IMR-90 (cell line): ENCODE data around the gene HOXD9. TPM values are rescaled to one million over a fixed set of nuclear protein-coding genes. Genes with fewer than 3 reads are reported as not detected.

Experiments
- ATAC-seq: fragments of 200-7000 bp; cut with Tn5 transposase; 2 replicates; pipeline ENCODE4 v1.9.1; 2020; ENCODE audit warnings: low read depth, mild to moderate bottlenecking, moderate library complexity
- BruUV-seq: library from RNA; stranded (reverse); fragments of 400-500 nt; replicated peaks from 2 replicates; lab custom pipeline; 2021; lab: Mats Ljungman, UMichigan
- CTCF ChIA-PET: fragments of 300-600 bp; formaldehyde crosslinking; extraction: SDS; loops from one replicate; lab custom pipeline; 2021; ENCODE audit warnings: antibody characterized with exemption; lab: Yijun Ruan, JAX
- POLR2A ChIA-PET: fragments of 300-600 bp; sonication (Branson Sonifier 250); formaldehyde crosslinking; loops from one replicate; lab custom pipeline; 2022; ENCODE audit warnings: antibody characterized with exemption; ENCODE audit not compliant: unreplicated experiment; lab: Charles Lee
- DNase-seq: peaks from one replicate; pipeline ENCODE4 v3.0.0; 2013
- H2AFZ ChIP-seq: replicated peaks from 2 replicates; pipeline ENCODE3; 2013; ENCODE audit warnings: low read length, mild to moderate bottlenecking; ENCODE audit not compliant: poor library complexity
- H2AK5ac ChIP-seq: 2 replicates; pipeline ENCODE4 v1.6.1; 2013; ENCODE audit warnings: low read depth, low read length, inconsistent platforms
- H2AK9ac ChIP-seq: replicated peaks from 2 replicates; pipeline ENCODE3; 2013; ENCODE audit warnings: mild to moderate bottlenecking, low read depth, low read length, moderate library complexity; ENCODE audit not compliant: poor library complexity
- H2BK120ac ChIP-seq: 2 replicates; pipeline ENCODE4 v1.6.1; 2013; ENCODE audit warnings: low read depth, low read length, inconsistent platforms
- H2BK15ac ChIP-seq: 3 replicates; pipeline ENCODE4 v1.6.1; 2013; ENCODE audit warnings: low read depth, low read length, inconsistent platforms
- H2BK20ac ChIP-seq: 2 replicates; pipeline ENCODE4 v1.6.1; 2013; ENCODE audit warnings: low read depth, mild to moderate bottlenecking, inconsistent platforms, low read length, moderate library complexity
- H2BK5ac ChIP-seq: 2 replicates; pipeline ENCODE4 v1.6.1; 2013; ENCODE audit warnings: mild to moderate bottlenecking, low read depth, low read length, inconsistent platforms; ENCODE audit not compliant: poor library complexity, severe bottlenecking
- H3K14ac ChIP-seq: replicated peaks from 2 replicates; pipeline ENCODE4 v1.6.1; 2013; ENCODE audit warnings: low read depth, low read length, inconsistent platforms
- H3K18ac ChIP-seq: 2 replicates; pipeline ENCODE4 v1.6.1; 2013; ENCODE audit warnings: low read depth, low read length, control low read depth
- H3K23ac ChIP-seq: 2 replicates; pipeline ENCODE4 v1.6.1; 2013; ENCODE audit warnings: low read depth, low read length, inconsistent platforms
- H3K27ac ChIP-seq: 2 replicates; pipeline ENCODE4 v1.5.1; 2013; ENCODE audit warnings: mild to moderate bottlenecking, control low read depth, low read length; ENCODE audit not compliant: insufficient read depth
- H3K27me3 ChIP-seq: 2 replicates; pipeline ENCODE4 v1.6.1; 2013; ENCODE audit warnings: low read length; ENCODE audit not compliant: control insufficient read depth, insufficient read depth
- H3K36me3 ChIP-seq: 2 replicates; pipeline ENCODE4 v1.6.1; 2013; ENCODE audit warnings: low read length, mixed read lengths; ENCODE audit not compliant: control insufficient read depth, insufficient read depth
- H3K4ac ChIP-seq: 2 replicates; pipeline ENCODE4 v1.6.1; 2013; ENCODE audit warnings: low read depth, low read length, inconsistent platforms
- H3K4me1 ChIP-seq: 2 replicates; pipeline ENCODE4 v1.6.1; 2013; ENCODE audit warnings: low read length, mixed read lengths; ENCODE audit not compliant: control insufficient read depth, insufficient read depth
- H3K4me2 ChIP-seq: 2 replicates; pipeline ENCODE4 v1.6.1; 2013; ENCODE audit warnings: low read depth, mild to moderate bottlenecking, control low read depth, low read length, moderate library complexity
- H3K4me3 ChIP-seq: 2 replicates; pipeline ENCODE4 v1.5.1; 2013; ENCODE audit warnings: low read depth, mild to moderate bottlenecking, control low read depth, low read length, moderate library complexity; ENCODE audit not compliant: insufficient read depth
- H3K56ac ChIP-seq: 2 replicates; pipeline ENCODE4 v1.6.1; 2013; ENCODE audit warnings: low read length, inconsistent platforms; ENCODE audit not compliant: insufficient read depth; ENCODE audit errors: extremely low read depth
- H3K79me1 ChIP-seq, 2 experiments: 2 replicates each; pipeline ENCODE4 v1.6.1; 2013; ENCODE audit warnings: low read length in 2 of 2, inconsistent platforms in 1 of 2, low read depth in 1 of 2
- H3K9ac ChIP-seq: 2 replicates; pipeline ENCODE4 v1.6.1; 2013; ENCODE audit warnings: low read depth, low read length, control low read depth
- H3K9me1 ChIP-seq: 2 replicates; pipeline ENCODE4 v1.6.1; 2013; ENCODE audit warnings: low read length, inconsistent platforms; ENCODE audit not compliant: insufficient read depth
- H3K9me3 ChIP-seq: 2 replicates; pipeline ENCODE4 v1.6.1; 2013; ENCODE audit warnings: low read length; ENCODE audit not compliant: control insufficient read depth, insufficient read depth
- H4K20me1 ChIP-seq: 2 replicates; pipeline ENCODE4 v1.6.1; 2013; ENCODE audit warnings: low read length, inconsistent platforms; ENCODE audit not compliant: insufficient read depth
- H4K5ac ChIP-seq: 2 replicates; pipeline ENCODE4 v1.6.1; 2013; ENCODE audit warnings: mild to moderate bottlenecking, low read depth, low read length, control low read depth
- H4K8ac ChIP-seq, 2 experiments: 2 replicates each; pipeline ENCODE4 v1.6.1; 2013; ENCODE audit warnings: low read depth in 2 of 2, low read length in 2 of 2, control low read depth in 1 of 2, inconsistent platforms in 1 of 2
- H4K91ac ChIP-seq: 2 replicates; pipeline ENCODE4 v1.6.1; 2013; ENCODE audit warnings: low read depth, low read length, inconsistent platforms; ENCODE audit not compliant: insufficient read depth
- BHLHE40 ChIP-seq: fragments of 150-350 bp; IDR thresholded peaks from 2 replicates; pipeline ENCODE4 v1.6.1; 2016; ENCODE audit warnings: mild to moderate bottlenecking, low read depth, low read length
- CTCF ChIP-seq: conservative IDR thresholded peaks from 2 replicates; pipeline ENCODE4 v1.5.1; 2012; ENCODE audit warnings: mild to moderate bottlenecking, low read depth, low read length, improper control_type of control experiment
- WGBS, 2 experiments: methylation state at CpG; one replicate each; pipeline versions ENCODE4 v1.1.5 to v1.1.7; 2013; ENCODE audit warnings: missing lambda C conversion rate in 2 of 2; ENCODE audit not compliant: insufficient read length in 1 of 2; ENCODE audit errors: extremely low coverage in 2 of 2; 5-methylcytosine and 5-hydroxymethylcytosine counted together
- dilution Hi-C: fragments of 300-500 bp; cut with HindIII; formaldehyde crosslinking; loops from one replicate; pipeline ENCODE4 v1.14.3; 2018; ENCODE audit warnings: low sequenced_read_pairs; ENCODE audit not compliant: unreplicated experiment
- in situ Hi-C: fragments of 300-500 bp; cut with MboI; formaldehyde crosslinking; loops from 3 replicates; pipeline ENCODE4 v1.14.3; 2019; ENCODE audit warnings: low sequenced_read_pairs, inconsistent platforms, mixed read lengths
- intact Hi-C: fragments of 100-400 bp; cut with micrococcal nuclease; formaldehyde crosslinking; loops from 2 replicates; pipeline ENCODE4 v1.10.0; 2022
- polyA plus RNA-seq, 3 experiments: library from polyadenylated mRNA; depleted of rRNA; stranded (reverse); fragments of >200 nt; gene quantifications; 2 replicates each; pipeline ENCODE4 v1.2.3, GENCODE V29; 2012; ENCODE audit warnings: low replicate concordance in 1 of 3
- total RNA-seq: library from RNA; depleted of rRNA; stranded (reverse); fragments of >200 nt; gene quantifications from 2 replicates; pipeline ENCODE4 v1.2.3, GENCODE V29; 2012

The HOXD9 gene
- total and polyA plus RNA-seq, 2 of the 4 experiments (the other 2 are of a cell fraction), result not detected

- WGBS, 2 experiments, result 0% methylated on average over 16 of the region's 68 CpGs; no CpG with 5 or more reads in 1 of the 2 experiments
- no peak for DNase-seq
- Histone ChIP-seq H2AK5ac (no peak overlapping the region), H3K4me2 (peak overlapping the region; percentile 38), H3K23ac (no peak overlapping the region), H2BK20ac (no peak overlapping the region), H3K27me3 (peaks cover 86% of the 10 kb centered on the region), H4K20me1 (peaks cover 3% of the 10 kb centered on the region; the same call in 1 of the 2 replicates), H3K9me3 (peaks cover 28% of the 10 kb centered on the region), H2BK15ac (no peak overlapping the region), H3K14ac (no peak overlapping the region), H3K9me1 (no peaks in the 10 kb centered on the region), H2AFZ (peak overlapping the region; percentile 66), H3K4ac (no peak overlapping the region), H3K79me1 (no peaks in the 10 kb centered on the region), H2BK120ac (no peak overlapping the region), H2AK9ac (no peak overlapping the region), H4K5ac (no peak overlapping the region), H2BK5ac (no peak overlapping the region), H3K4me3 (peak overlapping the region; percentile 14; the same call in 1 of the 2 replicates), H3K4me1 (peaks cover 1% of the 10 kb centered on the region), H3K9ac (no peak overlapping the region), H3K27ac (no peak overlapping the region), H4K8ac (no peak overlapping the region), H4K91ac (no peak overlapping the region), H3K56ac (no peak overlapping the region), H3K18ac (no peak overlapping the region), H3K36me3 (no peaks in the 10 kb centered on the region)
- dilution Hi-C loops (no loop called here), in situ Hi-C loops (loop anchor here (25.0 kb wide), 2 partner anchors 1043 to 1343 kb away; no protein-coding TSS in a partner anchor), intact Hi-C loops (no loop called here)
- ATAC-seq, result no peak
- no TSS peak for BruUV-seq
- POLR2A ChIA-PET, result no interaction called here
- TF ChIP-seq CTCF (no peak), BHLHE40 (peak; percentile 82)
- CTCF ChIA-PET, result no interaction called here
Observed at GRCh38 chr2:176080540-176081375, 41.8 kb upstream of the HOXD9 start.
